ENCODE results near the gene OPHN1. TPM values are rescaled to one million over a fixed set of nuclear protein-coding genes. Genes with fewer than 3 reads are reported as not detected.

The OPHN1 gene
- total RNA-seq, 1 donor from 2014 or later = 7.8 TPM

DNA sequence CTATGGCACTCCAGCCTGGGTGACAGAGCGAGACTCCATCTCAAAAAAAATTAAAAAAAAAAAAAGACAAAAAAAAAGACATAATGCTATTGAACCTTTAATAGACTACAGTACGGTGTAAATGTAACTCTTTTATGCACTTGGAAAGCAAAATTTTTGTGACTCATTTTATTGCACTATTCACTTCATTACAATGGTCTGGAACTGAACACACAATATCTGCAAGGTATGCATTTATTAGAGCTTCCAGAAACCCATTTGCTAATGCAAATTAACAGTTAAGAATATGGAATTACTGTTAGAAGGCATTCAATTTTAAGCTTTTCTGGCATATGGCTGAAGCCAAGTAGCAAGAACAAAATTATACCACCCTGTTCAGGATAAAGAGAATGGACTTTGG is 176.3 kb downstream of the OPHN1 start:
- TF ChIP-seq, protein P1, sequence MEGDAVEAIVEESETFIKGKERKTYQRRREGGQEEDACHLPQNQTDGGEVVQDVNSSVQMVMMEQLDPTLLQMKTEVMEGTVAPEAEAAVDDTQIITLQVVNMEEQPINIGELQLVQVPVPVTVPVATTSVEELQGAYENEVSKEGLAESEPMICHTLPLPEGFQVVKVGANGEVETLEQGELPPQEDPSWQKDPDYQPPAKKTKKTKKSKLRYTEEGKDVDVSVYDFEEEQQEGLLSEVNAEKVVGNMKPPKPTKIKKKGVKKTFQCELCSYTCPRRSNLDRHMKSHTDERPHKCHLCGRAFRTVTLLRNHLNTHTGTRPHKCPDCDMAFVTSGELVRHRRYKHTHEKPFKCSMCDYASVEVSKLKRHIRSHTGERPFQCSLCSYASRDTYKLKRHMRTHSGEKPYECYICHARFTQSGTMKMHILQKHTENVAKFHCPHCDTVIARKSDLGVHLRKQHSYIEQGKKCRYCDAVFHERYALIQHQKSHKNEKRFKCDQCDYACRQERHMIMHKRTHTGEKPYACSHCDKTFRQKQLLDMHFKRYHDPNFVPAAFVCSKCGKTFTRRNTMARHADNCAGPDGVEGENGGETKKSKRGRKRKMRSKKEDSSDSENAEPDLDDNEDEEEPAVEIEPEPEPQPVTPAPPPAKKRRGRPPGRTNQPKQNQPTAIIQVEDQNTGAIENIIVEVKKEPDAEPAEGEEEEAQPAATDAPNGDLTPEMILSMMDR (IDR thresholded peaks at IDR 0.05; ENCODE audit: partially characterized antibody, unreplicated experiment) = no peak
- no peak for DNase-seq
- Mint-ChIP-seq H3K27me3 (ENCODE audit: unreplicated experiment) (no peaks in the 10 kb centered on the region), H3K4me1 (ENCODE audit: low read depth, unreplicated experiment) (no peaks in the 10 kb centered on the region), H3K9me3 (ENCODE audit: unreplicated experiment) (no peaks in the 10 kb centered on the region), H3K36me3 (ENCODE audit: unreplicated experiment) (no peaks in the 10 kb centered on the region), H3K4me3 (ENCODE audit: unreplicated experiment) (no peak overlapping the region), H3K27ac (ENCODE audit: unreplicated experiment) (no peak overlapping the region)

DNA sequence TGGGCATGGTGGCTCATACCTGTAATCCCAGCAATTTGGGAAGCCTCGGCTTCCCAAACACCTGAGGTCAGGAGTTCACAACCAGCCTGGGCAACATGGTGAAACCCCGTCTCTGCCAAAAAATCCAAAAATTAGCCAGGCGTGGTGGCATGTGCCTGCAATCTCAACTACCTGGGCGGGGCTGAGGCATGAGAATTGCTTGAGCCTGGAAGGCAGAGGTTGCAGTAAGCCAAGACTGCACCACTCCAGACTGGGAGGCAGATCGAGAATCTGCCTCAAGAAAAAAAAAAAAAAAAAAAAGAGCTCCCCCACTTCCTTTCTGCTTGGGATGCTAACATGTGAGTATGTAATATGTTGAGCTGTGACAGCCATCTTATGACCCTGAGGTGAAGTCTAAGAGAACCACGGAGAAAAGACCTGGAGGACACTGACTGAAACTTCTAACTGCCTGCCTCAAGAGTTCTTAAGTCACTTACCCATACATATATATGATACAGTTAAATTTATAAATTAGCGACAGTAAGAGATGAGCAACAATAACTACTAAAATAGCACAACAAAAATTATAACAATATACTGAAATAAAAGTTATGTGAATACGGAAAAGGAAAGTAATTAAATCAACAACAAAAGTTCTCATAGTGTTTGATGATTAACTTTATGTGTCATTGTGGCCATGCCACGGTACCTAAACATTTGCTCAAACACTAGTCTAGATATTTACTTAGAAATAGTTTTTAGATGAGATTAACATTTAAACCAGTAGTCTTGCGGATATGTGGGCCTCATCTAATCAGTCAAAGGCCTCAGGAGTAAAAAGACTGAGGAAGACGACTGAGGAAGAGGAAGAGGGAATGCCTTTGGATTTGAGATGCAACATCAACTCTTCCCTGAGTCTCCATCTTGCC is 178.3 kb downstream of the OPHN1 start:
- Mint-ChIP-seq H3K27me3 (ENCODE audit: unreplicated experiment) (no peaks in the 10 kb centered on the region), H3K4me3 (ENCODE audit: unreplicated experiment) (no peak overlapping the region), H3K4me1 (ENCODE audit: low read depth, unreplicated experiment) (peaks cover under 1% of the 10 kb centered on the region), H3K27ac (ENCODE audit: unreplicated experiment) (no peak overlapping the region), H3K9me3 (ENCODE audit: unreplicated experiment) (no peaks in the 10 kb centered on the region), H3K36me3 (ENCODE audit: unreplicated experiment) (no peaks in the 10 kb centered on the region)
- no peak for DNase-seq
- TF ChIP-seq, protein P1 (IDR thresholded peaks at IDR 0.05; ENCODE audit: partially characterized antibody, unreplicated experiment) = no peak

DNA sequence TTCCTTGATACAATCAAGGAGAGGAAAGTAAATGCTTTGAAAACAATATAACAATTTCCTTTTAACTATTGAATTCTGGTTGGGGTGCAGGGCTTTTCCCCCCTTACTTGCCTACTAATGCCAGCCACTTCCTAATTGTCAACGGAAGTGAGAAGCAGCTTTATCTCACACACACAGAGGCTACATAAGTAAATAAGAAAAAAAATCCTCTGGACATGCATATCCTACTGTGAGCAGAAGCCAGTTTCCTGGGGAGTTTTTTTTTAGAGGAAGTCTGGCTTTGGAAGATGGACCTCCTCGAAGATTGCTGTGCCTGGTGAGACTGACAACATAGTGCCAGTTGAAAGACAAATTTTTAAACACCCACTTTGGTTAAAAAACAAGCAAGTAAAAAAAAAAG is 180.6 kb downstream of the OPHN1 start:
- Mint-ChIP-seq H3K27ac (ENCODE audit: unreplicated experiment) (no peak overlapping the region), H3K27me3 (ENCODE audit: unreplicated experiment) (no peaks in the 10 kb centered on the region), H3K4me3 (ENCODE audit: unreplicated experiment) (no peak overlapping the region), H3K9me3 (ENCODE audit: unreplicated experiment) (no peaks in the 10 kb centered on the region), H3K36me3 (ENCODE audit: unreplicated experiment) (no peaks in the 10 kb centered on the region), H3K4me1 (ENCODE audit: low read depth, unreplicated experiment) (peaks cover 5% of the 10 kb centered on the region)
- no peak for DNase-seq
- TF ChIP-seq, protein P1 (IDR thresholded peaks at IDR 0.05; ENCODE audit: partially characterized antibody, unreplicated experiment) = no peak

DNA sequence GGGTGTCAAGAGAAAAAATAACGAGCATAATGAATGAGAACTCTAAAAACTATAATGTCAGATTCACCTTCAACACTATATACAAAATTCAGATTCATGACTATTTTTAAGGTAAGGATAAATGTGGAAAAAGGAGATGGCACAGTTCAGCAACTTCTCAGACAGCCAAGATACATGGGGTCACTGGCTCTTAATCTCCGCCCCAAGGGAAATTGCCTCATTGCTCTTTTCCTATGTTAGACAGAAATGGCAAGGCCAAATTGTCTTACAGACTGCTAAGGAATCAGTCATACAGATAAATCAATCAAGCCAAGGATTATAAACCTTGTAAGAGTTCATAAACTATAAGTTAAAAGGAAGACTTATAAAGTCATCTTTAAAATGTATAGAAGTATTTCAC is 183.4 kb downstream of the OPHN1 start:
- H3K27ac Mint-ChIP-seq (ENCODE audit: unreplicated experiment) = no peak overlapping the region
- no peak overlapping the region for H3K4me3 Mint-ChIP-seq (ENCODE audit: unreplicated experiment)
- TF ChIP-seq, protein P1 (IDR thresholded peaks at IDR 0.05; ENCODE audit: partially characterized antibody, unreplicated experiment) = no peak
- DNase-seq = no peak
- no peaks in the 10 kb centered on the region for H3K36me3 Mint-ChIP-seq (ENCODE audit: unreplicated experiment)
- H3K9me3 Mint-ChIP-seq (ENCODE audit: unreplicated experiment) = no peaks in the 10 kb centered on the region
- H3K27me3 Mint-ChIP-seq (ENCODE audit: unreplicated experiment) = no peaks in the 10 kb centered on the region
- H3K4me1 Mint-ChIP-seq (ENCODE audit: low read depth, unreplicated experiment) = peaks cover 5% of the 10 kb centered on the region

DNA sequence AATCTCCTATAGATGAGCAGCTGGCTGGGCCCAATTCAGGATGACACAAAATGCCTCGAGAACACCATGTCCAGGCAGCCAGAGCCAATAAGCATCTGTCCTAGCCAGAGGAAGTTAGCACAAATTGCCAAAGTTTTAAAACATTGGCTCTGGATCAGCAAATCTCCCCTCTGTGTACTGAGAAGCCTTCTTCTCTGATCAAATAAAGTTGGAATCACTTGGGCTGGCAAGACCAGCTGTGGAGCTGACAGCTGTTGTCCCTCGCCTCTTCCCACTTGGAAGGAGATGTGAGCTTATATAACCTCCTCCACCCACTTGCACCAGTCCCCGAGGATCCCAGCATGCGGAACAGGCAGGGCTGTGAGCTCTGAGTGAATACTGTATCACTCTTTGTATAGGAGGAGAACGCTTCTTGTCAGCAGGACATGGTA is 183.9 kb downstream of the OPHN1 start:
- Mint-ChIP-seq H3K27me3 (ENCODE audit: unreplicated experiment) (no peaks in the 10 kb centered on the region), H3K4me3 (ENCODE audit: unreplicated experiment) (no peak overlapping the region), H3K36me3 (ENCODE audit: unreplicated experiment) (no peaks in the 10 kb centered on the region), H3K9me3 (ENCODE audit: unreplicated experiment) (no peaks in the 10 kb centered on the region), H3K4me1 (ENCODE audit: low read depth, unreplicated experiment) (peaks cover 5% of the 10 kb centered on the region), H3K27ac (ENCODE audit: unreplicated experiment) (no peak overlapping the region)
- DNase-seq = peak; percentile 19
- TF ChIP-seq, protein P1 (IDR thresholded peaks at IDR 0.05; ENCODE audit: partially characterized antibody, unreplicated experiment) = no peak
